Fibroblast of pulmonary artery (primary cell): Measurements from ENCODE around the gene TMC6.

ENCODE experiments used
- DNase-seq: peaks from one replicate; pipeline ENCODE4 v3.0.0-alpha.2; 2010; ENCODE audit warnings: low read depth
- H3K4me3 ChIP-seq: replicated peaks from 2 replicates; pipeline ENCODE4 v1.5.1; 2011; ENCODE audit warnings: low read depth, mild to moderate bottlenecking, control low read depth, low read length, moderate library complexity
- TF ChIP-seq, protein P1 (sequence below): IDR thresholded peaks from 2 replicates; pipeline ENCODE4 v1.5.1; 2011; ENCODE audit warnings: mild to moderate bottlenecking, control low read depth, low read length, inconsistent platforms; ENCODE audit errors: missing control alignments

The TMC6 gene

DNA sequence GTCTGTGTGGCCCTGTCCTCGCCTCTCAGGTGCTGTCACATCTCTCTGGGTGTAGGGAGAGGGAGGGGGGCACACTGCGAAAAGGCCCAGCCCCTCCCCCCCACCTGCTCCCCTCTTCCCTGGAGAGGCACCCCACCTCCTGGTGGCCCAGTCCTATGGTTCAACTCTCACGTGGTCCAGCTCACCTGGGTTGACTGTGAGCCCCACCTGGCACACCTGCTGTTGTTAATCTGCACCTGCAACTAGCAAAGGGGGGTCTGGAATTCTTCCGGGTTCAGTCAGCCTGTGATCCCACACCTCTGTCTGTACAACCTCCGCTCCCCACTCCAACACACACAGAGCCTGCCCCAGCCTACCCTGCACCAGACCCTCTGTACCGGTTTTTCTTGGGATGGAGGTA is 37.9 kb upstream of the TMC6 start:
- TF ChIP-seq, protein P1, sequence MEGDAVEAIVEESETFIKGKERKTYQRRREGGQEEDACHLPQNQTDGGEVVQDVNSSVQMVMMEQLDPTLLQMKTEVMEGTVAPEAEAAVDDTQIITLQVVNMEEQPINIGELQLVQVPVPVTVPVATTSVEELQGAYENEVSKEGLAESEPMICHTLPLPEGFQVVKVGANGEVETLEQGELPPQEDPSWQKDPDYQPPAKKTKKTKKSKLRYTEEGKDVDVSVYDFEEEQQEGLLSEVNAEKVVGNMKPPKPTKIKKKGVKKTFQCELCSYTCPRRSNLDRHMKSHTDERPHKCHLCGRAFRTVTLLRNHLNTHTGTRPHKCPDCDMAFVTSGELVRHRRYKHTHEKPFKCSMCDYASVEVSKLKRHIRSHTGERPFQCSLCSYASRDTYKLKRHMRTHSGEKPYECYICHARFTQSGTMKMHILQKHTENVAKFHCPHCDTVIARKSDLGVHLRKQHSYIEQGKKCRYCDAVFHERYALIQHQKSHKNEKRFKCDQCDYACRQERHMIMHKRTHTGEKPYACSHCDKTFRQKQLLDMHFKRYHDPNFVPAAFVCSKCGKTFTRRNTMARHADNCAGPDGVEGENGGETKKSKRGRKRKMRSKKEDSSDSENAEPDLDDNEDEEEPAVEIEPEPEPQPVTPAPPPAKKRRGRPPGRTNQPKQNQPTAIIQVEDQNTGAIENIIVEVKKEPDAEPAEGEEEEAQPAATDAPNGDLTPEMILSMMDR = no peak
- no peak overlapping the region for H3K4me3 ChIP-seq
- no peak for DNase-seq

DNA sequence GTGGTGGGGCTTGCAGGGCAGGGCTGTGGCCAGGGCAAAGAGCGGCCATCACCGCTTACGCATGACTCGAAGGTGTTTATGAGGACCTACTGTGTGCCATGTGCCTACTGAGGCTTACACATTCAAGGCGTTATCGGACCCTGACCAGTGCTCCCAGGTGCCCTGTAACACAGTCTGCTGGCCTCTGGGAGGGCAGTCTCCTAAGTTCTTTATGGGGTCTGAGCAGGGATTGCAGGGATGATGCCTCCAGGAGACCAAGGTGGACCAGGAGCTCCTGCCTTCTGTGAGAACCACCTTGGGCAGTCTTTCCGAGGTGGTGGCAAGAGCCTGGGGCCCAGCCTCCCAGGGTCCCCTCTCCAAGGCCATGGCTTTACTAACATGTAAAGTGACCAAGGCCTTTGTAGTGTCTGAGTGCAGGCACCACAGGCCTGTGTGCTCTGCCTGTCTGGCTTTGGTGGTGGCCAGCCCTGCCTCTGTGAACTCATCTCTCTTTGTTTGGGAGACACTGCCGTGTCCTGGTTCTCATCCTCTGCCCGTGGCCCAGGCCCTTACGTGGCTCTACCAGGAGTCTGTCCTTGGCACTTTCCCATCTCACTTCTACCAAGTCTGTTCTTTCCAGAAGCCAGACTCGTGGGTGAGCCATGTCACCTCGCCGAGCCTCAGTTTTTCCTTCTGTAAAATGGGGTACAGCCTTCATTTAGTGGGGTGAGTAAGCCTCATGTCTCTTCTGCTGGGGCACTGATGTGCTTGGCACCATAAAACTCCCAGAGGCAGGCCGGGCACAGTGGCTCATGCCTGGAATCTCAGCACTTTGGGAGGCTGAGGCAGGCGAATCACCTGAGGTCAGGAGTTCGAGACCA is 36.4 kb upstream of the TMC6 start:
- TF ChIP-seq, protein P1 = no peak

DNA sequence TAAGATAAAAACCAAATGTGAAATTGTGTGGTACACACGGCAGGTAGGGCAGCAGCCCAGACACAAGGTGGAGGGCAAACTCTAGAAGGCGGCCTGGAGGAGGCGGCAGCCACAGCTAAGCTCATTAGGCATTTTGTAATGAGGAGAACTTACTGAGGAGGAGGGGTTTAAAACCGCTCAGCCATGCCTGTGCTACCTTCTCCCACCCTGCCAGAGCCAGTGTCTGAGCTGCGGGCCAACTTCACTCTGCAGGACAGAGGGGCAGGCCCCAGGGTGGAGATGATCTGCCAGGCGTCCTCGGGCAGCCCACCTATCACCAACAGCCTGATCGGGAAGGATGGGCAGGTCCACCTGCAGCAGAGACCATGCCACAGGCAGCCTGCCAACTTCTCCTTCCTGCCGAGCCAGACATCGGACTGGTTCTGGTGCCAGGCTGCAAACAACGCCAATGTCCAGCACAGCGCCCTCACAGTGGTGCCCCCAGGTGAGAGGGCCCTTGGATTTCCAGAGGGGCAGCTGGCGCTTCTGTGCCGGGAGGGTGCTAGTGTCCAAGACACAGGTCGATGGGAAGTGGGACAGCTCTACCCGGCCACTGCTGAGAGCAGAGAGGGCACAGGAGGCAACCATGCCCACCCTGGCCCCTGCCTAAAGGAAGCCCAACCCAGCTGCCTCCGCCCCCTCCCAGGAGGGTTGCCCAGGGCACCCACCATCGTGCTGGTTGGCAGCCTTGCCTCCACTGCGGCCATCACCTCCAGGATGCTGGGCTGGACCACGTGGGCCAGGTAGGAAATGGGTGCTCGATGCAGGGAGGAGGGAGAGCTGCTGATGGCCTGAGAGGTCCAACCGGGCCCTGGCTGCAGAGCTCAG is 35.6 kb upstream of the TMC6 start:
- no peak for DNase-seq
- H3K4me3 ChIP-seq = no peak overlapping the region
- TF ChIP-seq, protein P1 = no peak

More for the DNA sequence above, 36.4 kb upstream of the TMC6 start:
- DNase-seq = no peak
- H3K4me3 ChIP-seq = no peak overlapping the region

DNA sequence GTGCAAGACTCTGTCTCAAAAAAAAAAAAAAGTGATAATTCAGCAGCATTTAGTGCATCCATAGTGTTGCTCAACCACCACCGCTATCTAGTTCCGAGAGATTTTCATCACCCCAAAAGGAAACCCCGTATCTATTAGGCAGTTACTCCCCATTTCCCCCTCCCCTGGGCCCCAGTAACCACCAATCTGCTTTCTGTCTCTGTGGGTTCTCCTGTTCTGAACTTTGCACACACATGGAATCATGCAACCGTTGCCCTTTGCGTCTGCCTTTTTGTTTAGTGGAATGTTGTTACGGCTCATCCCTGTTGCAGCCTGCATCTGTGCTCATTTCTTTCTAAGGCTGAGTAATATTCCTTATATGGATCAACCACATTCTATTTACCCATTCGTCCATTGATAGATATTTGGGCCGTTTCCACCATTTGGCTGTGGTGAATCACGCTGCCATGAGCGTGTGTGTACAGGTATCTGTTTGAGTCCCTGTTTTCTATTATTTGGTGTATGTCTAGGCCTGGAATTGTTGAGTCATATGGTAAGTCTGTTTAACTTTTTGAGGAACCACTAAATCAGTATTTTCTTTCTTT is 31.1 kb upstream of the TMC6 start:
- no peak for DNase-seq
- TF ChIP-seq, protein P1 = no peak

DNA sequence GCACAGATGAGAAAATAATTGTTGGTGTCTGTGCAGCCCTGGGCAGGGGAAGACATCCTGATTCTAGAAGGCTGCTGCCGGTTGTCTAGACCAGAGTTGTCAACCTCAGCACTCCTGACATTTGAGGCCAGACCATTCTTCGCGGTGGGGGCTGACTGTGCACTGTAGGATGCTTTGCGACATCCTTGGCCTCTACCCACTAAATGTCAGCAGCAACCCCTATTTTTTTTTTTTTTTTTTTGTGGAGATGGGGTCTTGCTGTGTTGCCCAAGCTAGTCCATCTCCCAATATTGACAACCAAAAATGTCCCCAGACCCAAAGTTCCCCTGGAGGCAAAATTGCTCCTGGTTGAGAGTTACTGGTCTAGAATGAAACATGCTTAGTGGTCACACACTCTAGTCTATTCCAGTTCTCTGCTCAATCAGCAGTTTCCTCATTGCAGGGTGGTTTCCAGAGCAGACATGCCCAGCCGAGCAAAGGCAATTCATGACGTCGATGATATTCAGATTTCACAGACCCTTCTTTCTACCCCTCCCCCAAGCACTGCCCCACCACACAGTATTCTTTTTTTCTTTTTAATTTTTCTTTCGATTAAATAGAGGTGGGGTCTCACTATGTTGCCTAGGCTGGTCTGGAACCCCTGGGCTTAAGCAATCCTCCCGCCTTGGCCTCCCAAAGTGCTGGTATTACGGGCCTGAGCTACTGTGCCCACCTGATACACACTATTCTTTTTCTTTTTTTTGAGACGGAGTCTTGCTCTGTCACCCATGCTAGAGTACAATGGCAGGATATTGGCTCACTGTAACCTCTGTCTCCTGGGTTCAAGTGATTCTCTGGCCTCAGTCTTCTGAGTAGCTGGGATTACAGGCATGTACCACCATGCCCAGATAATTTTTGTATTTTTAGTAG is 26.6 kb upstream of the TMC6 start:
- H3K4me3 ChIP-seq = no peak overlapping the region
- DNase-seq = no peak
- TF ChIP-seq, protein P1 = no peak

More for the DNA sequence above, 31.1 kb upstream of the TMC6 start:
- no peak overlapping the region for H3K4me3 ChIP-seq

DNA sequence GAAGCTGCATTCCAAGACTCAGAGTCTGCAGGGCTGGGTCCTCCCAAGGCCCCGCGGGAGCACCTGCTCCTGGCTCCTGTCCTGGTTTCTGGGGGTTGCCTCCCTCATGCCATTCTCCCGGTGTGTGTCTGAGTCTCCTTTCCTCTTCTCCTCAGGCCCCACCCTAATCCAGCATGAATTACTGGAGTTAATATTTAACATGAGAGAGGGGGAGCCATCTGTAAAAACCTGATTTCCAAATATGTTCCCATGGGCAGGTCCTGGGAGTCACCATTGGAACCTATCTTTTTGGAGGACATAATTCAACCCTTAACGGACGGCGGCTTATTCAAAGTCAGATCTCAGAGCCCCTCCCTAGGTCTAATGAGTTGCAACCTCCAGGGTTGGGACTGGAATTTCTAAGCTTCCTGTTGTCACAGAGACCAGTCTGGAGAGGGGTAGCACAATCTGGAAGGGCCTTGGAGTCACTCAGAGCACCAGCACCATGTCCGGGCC is 23.0 kb upstream of the TMC6 start:
- TF ChIP-seq, protein P1 = no peak
- no peak overlapping the region for H3K4me3 ChIP-seq
- DNase-seq = no peak
